Stimulated activated CD4-positive, alpha-beta T cell treated with anti-CD3 and anti-CD28 coated beads, Interleukin-2, amount 100 ng/mL, for 4 hours (primary cell): ENCODE results near the gene SYDE2.

Source experiments
- DNase-seq: peaks from one replicate; pipeline ENCODE4 v3.0.0-alpha.2; 2020; ENCODE audit warnings: low read depth

SYDE2 gene

GRCh38 chr1:85121744-85122143 lies 79.1 kb downstream of the SYDE2 start:
- DNase-seq, result no peak

DNA sequence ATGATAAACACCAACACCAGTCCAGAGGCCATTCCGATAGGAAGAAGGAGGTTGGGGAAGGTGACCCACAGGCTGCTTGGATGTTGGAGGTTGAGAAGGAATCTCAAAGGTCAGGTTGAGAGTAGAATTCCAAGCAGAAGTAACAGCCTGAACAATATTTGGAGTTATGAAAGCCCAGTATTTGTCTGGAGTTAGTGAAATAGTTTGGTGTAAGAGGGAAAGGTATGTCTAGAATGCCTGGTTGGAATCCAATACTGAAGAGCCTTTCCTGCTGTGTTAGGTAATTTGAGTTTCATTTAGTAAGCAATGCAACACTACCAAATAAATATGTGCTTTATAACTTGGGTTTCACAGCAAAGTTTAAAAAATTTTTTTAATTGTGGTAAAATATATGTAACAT lies 82.1 kb downstream of the SYDE2 start:
- DNase-seq, result no peak

DNA sequence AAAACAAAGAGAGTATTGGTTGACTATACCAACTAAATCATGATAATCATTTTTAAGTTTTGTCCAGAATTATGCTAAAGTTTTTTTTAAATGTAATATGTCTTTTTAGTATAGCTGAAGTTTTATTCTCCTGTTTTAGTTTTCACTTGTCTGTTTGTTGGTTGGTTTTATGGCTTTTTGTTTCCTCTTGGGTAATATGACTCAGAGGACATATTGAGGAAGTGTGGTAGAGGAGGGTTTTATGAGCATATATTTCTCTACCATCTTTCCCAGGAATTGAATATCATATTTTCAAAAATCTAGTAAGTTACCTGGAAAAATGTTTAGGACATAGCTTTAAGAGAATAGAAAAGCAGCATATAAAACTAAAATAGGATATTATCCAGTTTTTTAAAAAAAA lies 84.0 kb downstream of the SYDE2 start:
- no peak for DNase-seq

DNA sequence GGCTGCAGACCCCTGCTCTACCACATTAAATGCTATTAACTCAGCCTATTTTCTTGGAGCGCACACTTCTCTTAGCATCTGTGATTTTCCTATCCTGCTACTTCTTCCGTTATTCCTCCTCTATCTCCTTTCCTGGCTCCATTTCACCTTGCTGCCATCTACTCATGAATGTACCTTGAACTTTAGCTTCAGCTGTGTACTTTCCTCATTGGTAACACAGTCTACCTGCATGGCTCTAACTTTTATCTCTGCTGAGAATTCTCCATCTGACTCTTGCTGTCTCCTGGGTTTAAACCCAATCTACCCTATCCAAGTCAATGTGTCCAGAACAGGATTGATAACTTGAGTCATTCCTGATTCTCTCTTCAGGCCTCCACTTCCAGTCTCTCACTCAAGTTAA lies 84.9 kb downstream of the SYDE2 start:
- no peak for DNase-seq

DNA sequence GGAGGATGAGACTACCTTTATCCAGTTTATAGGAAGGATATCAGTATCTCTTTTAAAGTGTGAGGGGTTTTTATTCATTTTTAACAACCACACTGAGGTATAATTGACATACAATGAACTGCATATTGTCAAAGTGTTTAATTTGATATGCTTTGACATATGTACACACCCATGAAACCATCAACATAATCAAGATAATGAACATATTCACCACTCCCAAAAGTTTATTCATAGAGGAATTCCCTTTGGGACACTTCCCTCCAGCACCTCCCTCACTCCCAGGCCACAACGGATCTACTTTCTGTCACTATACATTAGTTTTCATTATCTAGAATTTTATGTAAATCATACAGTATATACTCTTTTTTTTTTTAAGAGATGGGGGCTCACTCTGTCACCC lies 89.1 kb downstream of the SYDE2 start:
- DNase-seq, result no peak

DNA sequence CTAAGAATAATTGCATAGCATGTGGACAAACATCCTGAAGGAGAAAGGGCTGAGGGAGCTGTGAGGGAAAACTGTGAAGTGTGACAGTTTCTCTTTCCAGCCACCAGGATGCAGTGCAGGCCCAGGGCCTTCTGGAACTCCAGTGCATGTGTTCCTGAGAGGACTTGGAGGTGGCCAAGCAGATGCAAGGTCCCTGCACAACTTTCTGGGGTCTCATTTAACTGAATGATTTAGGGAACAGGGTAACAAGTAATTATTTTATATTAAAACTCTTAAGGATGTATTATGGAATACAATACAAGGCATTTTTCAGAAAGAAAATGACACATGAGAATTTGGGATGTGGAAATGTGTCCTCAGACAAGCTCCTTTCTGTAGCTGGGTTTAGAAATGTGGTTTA lies 91.3 kb downstream of the SYDE2 start:
- peak; percentile 16 for DNase-seq
